Breast epithelium (tissue), 4 donors: ENCODE results near the gene HIVEP3. TPM values are rescaled to one million over a fixed set of nuclear protein-coding genes. Genes with fewer than 3 reads are reported as not detected.

Source experiments
- DNase-seq, 2 donors: peaks; one replicate each; pipeline ENCODE4 v3.0.0-alpha.2; 2019; ENCODE audit warnings: low spot score in 2 of 2
- H3K27ac ChIP-seq, 2 donors: fragments of 200-600 bp; sonication (generic) in 1 of 2; one replicate each; pipeline ENCODE4 v1.5.1; 2016 to 2019; ENCODE audit warnings: mild to moderate bottlenecking in 1 of 2
- H3K27me3 ChIP-seq, 2 donors: fragments of 200-600 bp; sonication (generic) in 1 of 2; one replicate each; pipeline versions ENCODE4 v1.5.1 to v1.6.0; 2017 to 2019; ENCODE audit warnings: control low read depth in 1 of 2, mild to moderate bottlenecking in 1 of 2
- H3K36me3 ChIP-seq: fragments of 200-600 bp; one replicate; pipeline ENCODE4 v1.5.1; 2019
- H3K4me1 ChIP-seq, 2 donors: fragments of 200-600 bp; sonication (generic); one replicate each; pipeline ENCODE4 v1.5.1; 2016 to 2019; ENCODE audit warnings: control low read depth in 1 of 2
- H3K4me3 ChIP-seq, 3 donors: fragments of 200-600 bp; sonication (generic); 1 replicate in 2 of 3; 2 replicates in 1 of 3; pipeline ENCODE4 v1.5.1; 2016 to 2019; ENCODE audit warnings: mild to moderate bottlenecking in 3 of 3, moderate library complexity in 2 of 3
- H3K9me3 ChIP-seq, 2 donors: fragments of 200-600 bp; sonication (generic) in 1 of 2; one replicate each; pipeline ENCODE4 v1.5.1; 2016 to 2019; ENCODE audit warnings: control low read depth in 1 of 2
- POLR2A ChIP-seq: fragments of 450-650 bp; IDR thresholded peaks from one replicate; pipeline ENCODE4 v1.6.1; 2016; ENCODE audit warnings: antibody characterized with exemption, mild to moderate bottlenecking, moderate library complexity
- POLR2AphosphoS5 ChIP-seq, 3 donors: sonication (generic); formaldehyde crosslinking; IDR thresholded peaks; one replicate each; pipeline ENCODE4 v1.6.1; 2017; ENCODE audit warnings: antibody characterized with exemption in 3 of 3
- intact Hi-C: fragments of 100-400 bp; cut with DNase I; formaldehyde crosslinking; loops from one replicate; pipeline ENCODE4 v1.15.1; 2023; ENCODE audit warnings: low total_unique reads
- total RNA-seq, 3 donors: library from RNA; depleted of rRNA; stranded (reverse); fragments of >200 nt; gene quantifications; one replicate each; pipeline ENCODE4 v1.1.0, GENCODE V29; 2016
- TF ChIP-seq, protein P1 (sequence below), 3 donors: fragments of 450-650 bp; IDR thresholded peaks; one replicate each; pipeline ENCODE4 v1.5.1; 2016 to 2017; ENCODE audit warnings: antibody characterized with exemption in 3 of 3, mild to moderate bottlenecking in 3 of 3, moderate library complexity in 3 of 3

Gene HIVEP3
- total RNA-seq, 3 donors from 2014 or later: 3.5 to 13.5 (median 9.2) TPM

DNA sequence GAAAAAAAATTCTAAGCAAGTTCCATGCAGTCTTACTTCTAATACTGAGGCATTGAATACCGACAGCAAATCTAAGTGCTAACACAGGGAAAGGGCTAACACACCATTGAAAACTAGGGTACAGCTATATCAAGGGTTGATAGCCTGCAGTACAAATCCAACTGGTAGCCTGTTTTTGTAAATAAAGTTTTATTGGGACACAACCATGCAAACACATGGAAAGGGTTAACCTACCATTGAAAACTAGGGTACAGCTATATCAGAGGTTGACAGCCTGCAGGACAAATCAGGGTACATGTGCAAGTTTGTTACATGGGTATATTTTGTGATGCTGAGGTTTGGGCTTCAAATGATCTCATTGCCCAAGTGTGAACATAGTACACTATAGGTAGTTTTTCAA, 212.9 kb downstream of the HIVEP3 start:
- no peak for TF ChIP-seq POLR2A
- no peak for TF ChIP-seq POLR2AphosphoS5 (IDR thresholded peaks at IDR 0.05)
- TF ChIP-seq, protein P1, sequence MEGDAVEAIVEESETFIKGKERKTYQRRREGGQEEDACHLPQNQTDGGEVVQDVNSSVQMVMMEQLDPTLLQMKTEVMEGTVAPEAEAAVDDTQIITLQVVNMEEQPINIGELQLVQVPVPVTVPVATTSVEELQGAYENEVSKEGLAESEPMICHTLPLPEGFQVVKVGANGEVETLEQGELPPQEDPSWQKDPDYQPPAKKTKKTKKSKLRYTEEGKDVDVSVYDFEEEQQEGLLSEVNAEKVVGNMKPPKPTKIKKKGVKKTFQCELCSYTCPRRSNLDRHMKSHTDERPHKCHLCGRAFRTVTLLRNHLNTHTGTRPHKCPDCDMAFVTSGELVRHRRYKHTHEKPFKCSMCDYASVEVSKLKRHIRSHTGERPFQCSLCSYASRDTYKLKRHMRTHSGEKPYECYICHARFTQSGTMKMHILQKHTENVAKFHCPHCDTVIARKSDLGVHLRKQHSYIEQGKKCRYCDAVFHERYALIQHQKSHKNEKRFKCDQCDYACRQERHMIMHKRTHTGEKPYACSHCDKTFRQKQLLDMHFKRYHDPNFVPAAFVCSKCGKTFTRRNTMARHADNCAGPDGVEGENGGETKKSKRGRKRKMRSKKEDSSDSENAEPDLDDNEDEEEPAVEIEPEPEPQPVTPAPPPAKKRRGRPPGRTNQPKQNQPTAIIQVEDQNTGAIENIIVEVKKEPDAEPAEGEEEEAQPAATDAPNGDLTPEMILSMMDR (IDR thresholded peaks at IDR 0.05): no peak
- H3K9me3 ChIP-seq: no peaks in the 10 kb centered on the region
- H3K4me1 ChIP-seq: no peaks in the 10 kb centered on the region
- DNase-seq: no peak
- no peaks in the 10 kb centered on the region for H3K36me3 ChIP-seq
- no peaks in the 10 kb centered on the region for H3K27me3 ChIP-seq
- intact Hi-C loops: no loop called here
- no peak overlapping the region for H3K27ac ChIP-seq
- no peak overlapping the region for H3K4me3 ChIP-seq

DNA sequence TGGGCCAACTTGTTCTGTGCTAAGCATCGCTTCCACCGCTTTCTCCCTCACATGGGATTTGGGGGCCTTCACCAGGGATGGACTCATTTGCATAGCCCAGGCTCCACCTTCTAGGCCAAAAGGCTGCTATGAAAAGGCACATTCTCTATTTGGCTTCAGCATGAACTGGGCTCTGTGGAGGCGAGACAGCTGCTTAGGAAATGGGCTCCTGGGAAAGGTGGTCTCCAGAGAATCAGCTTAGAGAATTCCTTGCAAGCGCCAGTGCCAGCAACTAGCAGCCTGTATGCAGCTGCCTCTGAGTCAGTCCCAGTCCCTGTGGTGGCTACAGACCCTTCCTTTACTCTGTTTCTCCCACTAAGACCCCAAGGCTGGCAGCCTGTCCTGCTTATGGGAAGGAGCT, 214.5 kb downstream of the HIVEP3 start:
- intact Hi-C loops: no loop called here
- no peaks in the 10 kb centered on the region for H3K27me3 ChIP-seq

DNA sequence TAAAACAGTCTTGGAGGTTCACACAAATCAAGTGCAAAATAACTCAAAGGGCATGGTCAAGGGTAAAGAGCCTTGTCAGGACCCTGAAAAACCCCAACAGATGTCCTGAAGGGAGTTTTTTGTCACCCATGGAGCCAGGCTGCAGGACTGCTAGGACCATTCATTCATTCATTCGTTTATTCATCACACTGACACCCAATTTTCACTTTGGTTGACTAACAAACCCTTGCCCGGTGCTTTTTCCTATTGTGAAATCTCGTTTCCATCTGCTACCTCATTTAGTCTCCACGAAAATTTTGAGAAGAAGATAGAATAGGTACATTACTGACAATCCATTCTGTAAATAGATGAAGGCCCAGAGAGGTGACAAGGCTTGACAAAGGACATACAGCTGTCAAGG, 216.0 kb downstream of the HIVEP3 start:
- no peak overlapping the region for H3K4me3 ChIP-seq
- H3K9me3 ChIP-seq: no peaks in the 10 kb centered on the region
- no peaks in the 10 kb centered on the region for H3K4me1 ChIP-seq
- no peak for DNase-seq
- H3K36me3 ChIP-seq: no peaks in the 10 kb centered on the region
- intact Hi-C loops: no loop called here
- TF ChIP-seq, protein P1 (IDR thresholded peaks at IDR 0.05): no peak
- no peak for TF ChIP-seq POLR2A
- no peak for TF ChIP-seq POLR2AphosphoS5 (IDR thresholded peaks at IDR 0.05)
- no peaks in the 10 kb centered on the region for H3K27me3 ChIP-seq
- no peak overlapping the region for H3K27ac ChIP-seq

More for the DNA sequence above, 214.5 kb downstream of the HIVEP3 start:
- DNase-seq: no peak
- H3K36me3 ChIP-seq: no peaks in the 10 kb centered on the region
- no peak overlapping the region for H3K27ac ChIP-seq
- H3K9me3 ChIP-seq: no peaks in the 10 kb centered on the region
- TF ChIP-seq, protein P1 (IDR thresholded peaks at IDR 0.05): no peak
- no peak for TF ChIP-seq POLR2AphosphoS5 (IDR thresholded peaks at IDR 0.05)
- no peak for TF ChIP-seq POLR2A
- no peak overlapping the region for H3K4me3 ChIP-seq
- no peaks in the 10 kb centered on the region for H3K4me1 ChIP-seq

DNA sequence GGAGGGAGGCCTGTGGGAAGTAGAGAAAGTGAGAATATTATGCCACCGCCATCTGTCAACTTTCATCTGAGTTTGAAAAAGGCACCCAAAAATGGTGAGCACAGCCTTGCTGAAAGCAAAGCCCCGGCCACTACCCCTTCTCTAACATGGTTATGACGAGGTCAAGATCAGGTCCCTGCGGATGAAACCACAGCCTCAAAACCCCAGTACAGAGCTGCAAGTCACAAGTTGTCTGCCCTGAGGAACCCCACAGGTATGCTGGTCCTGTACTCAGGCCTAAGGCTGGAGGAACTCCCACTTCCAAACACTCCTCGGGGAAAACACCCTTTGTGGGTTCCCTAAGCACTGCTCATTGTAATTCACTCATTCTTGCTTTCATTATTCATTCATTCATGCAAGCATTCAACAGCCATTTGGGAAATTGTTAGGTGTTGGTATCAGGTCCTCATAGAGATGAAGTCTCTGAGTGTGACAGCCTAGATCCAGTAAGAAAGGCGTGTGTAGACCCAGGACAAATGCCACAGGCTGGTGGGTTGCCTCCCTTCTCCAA, 217.7 kb downstream of the HIVEP3 start:
- no peak for DNase-seq
- no peak overlapping the region for H3K4me3 ChIP-seq
- H3K4me1 ChIP-seq: no peaks in the 10 kb centered on the region
- no peak overlapping the region for H3K27ac ChIP-seq
- no peaks in the 10 kb centered on the region for H3K9me3 ChIP-seq
- intact Hi-C loops: no loop called here
- H3K27me3 ChIP-seq: no peaks in the 10 kb centered on the region
- H3K36me3 ChIP-seq: no peaks in the 10 kb centered on the region
- TF ChIP-seq POLR2AphosphoS5 (IDR thresholded peaks at IDR 0.05) (no peak), POLR2A (no peak)
- TF ChIP-seq, protein P1 (IDR thresholded peaks at IDR 0.05): no peak

DNA sequence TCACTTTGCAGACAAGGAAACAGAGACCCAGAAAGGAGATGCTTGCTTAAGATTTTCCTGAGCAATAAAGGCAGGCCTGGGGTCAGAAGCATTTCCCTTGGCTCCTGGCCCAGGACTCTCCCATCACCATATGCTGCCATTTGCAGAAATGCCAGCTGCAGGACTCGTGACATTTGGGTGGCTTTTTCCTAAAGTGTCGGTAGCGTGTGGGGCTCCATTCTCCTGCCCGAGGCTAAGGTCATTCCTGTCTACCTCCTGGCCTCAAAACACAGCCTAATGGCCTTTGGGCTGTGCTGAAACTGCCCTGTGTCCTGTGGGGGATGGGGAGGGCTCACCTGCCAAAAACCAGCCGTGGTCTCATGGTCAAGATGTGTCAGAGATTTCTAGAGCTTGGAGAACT, 218.1 kb downstream of the HIVEP3 start:
- Histone ChIP-seq H3K27ac (no peak overlapping the region), H3K4me3 (no peak overlapping the region), H3K4me1 (no peaks in the 10 kb centered on the region), H3K27me3 (no peaks in the 10 kb centered on the region), H3K36me3 (no peaks in the 10 kb centered on the region), H3K9me3 (no peaks in the 10 kb centered on the region)
- intact Hi-C loops: no loop called here
- TF ChIP-seq, protein P1 (IDR thresholded peaks at IDR 0.05): no peak
- no peak for TF ChIP-seq POLR2AphosphoS5 (IDR thresholded peaks at IDR 0.05)
- TF ChIP-seq POLR2A: no peak
- DNase-seq: no peak
